ENCODE data around the gene TAPBPL.
"Not testable (repeated sequence)": the region's sequence is repeated elsewhere in the genome, so short reads cannot be mapped to it uniquely, and the experiment has no call there.

The TAPBPL gene

GRCh38 chr12:6464531-6464930 lies 12.7 kb downstream of the TAPBPL start:
- no peak for DNase-seq

GRCh38 chr12:6465467-6466183 lies 13.8 kb downstream of the TAPBPL start:
- peak; percentile 65 for DNase-seq

- DNase-seq = no peak
Observed at GRCh38 chr12:6466184-6466573, 14.3 kb downstream of the TAPBPL start.

GRCh38 chr12:6466751-6467150 lies 14.9 kb downstream of the TAPBPL start:
- DNase-seq = not testable (repeated sequence)

GRCh38 chr12:6467571-6468282 lies 15.9 kb downstream of the TAPBPL start:
- DNase-seq = not testable (repeated sequence)

GRCh38 chr12:6468283-6468575 lies 16.4 kb downstream of the TAPBPL start:
- peak; percentile 51 for DNase-seq

GRCh38 chr12:6469092-6469491 lies 17.2 kb downstream of the TAPBPL start:
- no peak for DNase-seq

- DNase-seq = no peak
Observed at GRCh38 chr12:6469609-6470374, 17.9 kb downstream of the TAPBPL start.

- DNase-seq = peak; percentile 98
Observed at GRCh38 chr12:6470375-6471163, 18.7 kb downstream of the TAPBPL start, which contains the start of gene VAMP1. Gene VAMP1 (minus strand): TSS chr12:6470677. CDS start chr12:6470531, 146 bp downstream.

GRCh38 chr12:6471989-6472360 lies 20.1 kb downstream of the TAPBPL start:
- DNase-seq = peak; percentile 54

- DNase-seq = no peak
Observed at GRCh38 chr12:6472491-6472890, 20.6 kb downstream of the TAPBPL start.

- not testable (repeated sequence) for DNase-seq
Observed at GRCh38 chr12:6475233-6475975, 23.6 kb downstream of the TAPBPL start.

GRCh38 chr12:6476489-6476888 lies 24.6 kb downstream of the TAPBPL start:
- DNase-seq = peak; percentile 68

- not testable (repeated sequence) for DNase-seq
Observed at GRCh38 chr12:6477601-6478377, 25.9 kb downstream of the TAPBPL start.

- DNase-seq = no peak
Observed at GRCh38 chr12:6478416-6478815, 26.6 kb downstream of the TAPBPL start.

GRCh38 chr12:6488240-6488639 lies 36.4 kb downstream of the TAPBPL start:
- no peak for DNase-seq

GRCh38 chr12:6489449-6489848 lies 37.6 kb downstream of the TAPBPL start:
- DNase-seq = no peak

GRCh38 chr12:6490673-6491072 lies 38.8 kb downstream of the TAPBPL start:
- DNase-seq = not testable (repeated sequence)

GRCh38 chr12:6492838-6493496 lies 41.1 kb downstream of the TAPBPL start, which contains the start of gene MRPL51:
Gene MRPL51 (minus strand): TSS chr12:6493262. CDS start chr12:6493136, 126 bp downstream.
- peak; percentile 94 for DNase-seq

- DNase-seq = peak; percentile 98
Observed at GRCh38 chr12:6493497-6494257, 41.8 kb downstream of the TAPBPL start, which contains the start of gene NCAPD2. Gene NCAPD2 (plus strand): TSS chr12:6494102. CDS start chr12:6495099, 997 bp downstream.

All from HCEC 1CT (cell line).